ENCODE results near the gene DNAAF9.

DNA sequence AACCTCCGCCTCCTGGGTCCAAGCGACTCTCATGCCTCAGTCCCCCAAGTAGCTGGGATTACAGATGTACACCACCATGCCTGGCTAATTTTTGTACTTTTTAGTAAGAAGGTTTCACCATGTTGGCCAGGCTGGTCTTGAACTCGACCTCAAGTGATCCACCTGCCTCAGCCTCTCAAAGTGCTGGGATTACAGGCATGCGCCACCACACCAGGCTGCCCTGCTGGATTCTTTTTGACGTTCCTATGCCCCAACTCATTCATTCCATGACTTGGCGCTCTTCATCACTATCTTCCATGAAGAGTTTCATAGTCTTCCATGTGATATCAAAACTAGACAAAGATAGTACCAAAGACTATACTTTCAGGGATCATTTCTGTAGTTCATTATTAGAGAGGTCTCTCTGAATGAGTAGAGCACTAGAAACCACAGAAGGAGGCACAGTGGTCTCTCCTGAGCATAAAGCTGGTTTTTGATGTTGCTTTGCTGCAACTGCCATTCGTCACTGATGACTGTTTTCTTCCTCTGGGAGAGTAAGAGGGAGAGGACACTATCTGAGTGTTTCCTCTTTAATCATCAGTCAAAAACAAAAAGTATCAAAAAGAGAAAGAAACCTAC lies 23.5 kb downstream of the DNAAF9 start:
- TF ChIP-seq, protein P1, sequence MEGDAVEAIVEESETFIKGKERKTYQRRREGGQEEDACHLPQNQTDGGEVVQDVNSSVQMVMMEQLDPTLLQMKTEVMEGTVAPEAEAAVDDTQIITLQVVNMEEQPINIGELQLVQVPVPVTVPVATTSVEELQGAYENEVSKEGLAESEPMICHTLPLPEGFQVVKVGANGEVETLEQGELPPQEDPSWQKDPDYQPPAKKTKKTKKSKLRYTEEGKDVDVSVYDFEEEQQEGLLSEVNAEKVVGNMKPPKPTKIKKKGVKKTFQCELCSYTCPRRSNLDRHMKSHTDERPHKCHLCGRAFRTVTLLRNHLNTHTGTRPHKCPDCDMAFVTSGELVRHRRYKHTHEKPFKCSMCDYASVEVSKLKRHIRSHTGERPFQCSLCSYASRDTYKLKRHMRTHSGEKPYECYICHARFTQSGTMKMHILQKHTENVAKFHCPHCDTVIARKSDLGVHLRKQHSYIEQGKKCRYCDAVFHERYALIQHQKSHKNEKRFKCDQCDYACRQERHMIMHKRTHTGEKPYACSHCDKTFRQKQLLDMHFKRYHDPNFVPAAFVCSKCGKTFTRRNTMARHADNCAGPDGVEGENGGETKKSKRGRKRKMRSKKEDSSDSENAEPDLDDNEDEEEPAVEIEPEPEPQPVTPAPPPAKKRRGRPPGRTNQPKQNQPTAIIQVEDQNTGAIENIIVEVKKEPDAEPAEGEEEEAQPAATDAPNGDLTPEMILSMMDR (conservative IDR thresholded peaks at IDR 0.05; ENCODE audit: low read depth, low read length): no peak
- no peak for TF ChIP-seq EZH2 (IDR thresholded peaks at IDR 0.05; ENCODE audit: borderline replicate concordance, low read depth, low read length, poor library complexity, severe bottlenecking)

All from A673 (cell line).